Astrocyte (in vitro differentiated cells and primary cell): ENCODE measurements around the gene RNASE12. TPM values are rescaled to one million over a fixed set of nuclear protein-coding genes. Genes with fewer than 3 reads are reported as not detected.

Experiments used
- DNase-seq: peaks from one replicate; pipeline ENCODE4 v3.0.0-alpha.2; 2010; ENCODE audit warnings: low read depth
- FAIRE-seq: peaks from 2 replicates; lab custom pipeline; 2011; peaks lifted over from hg19 to GRCh38; lab: Jason Lieb, UNC
- H2AFZ ChIP-seq: 2 replicates; pipeline ENCODE4 v1.6.0; 2012; ENCODE audit warnings: low read depth, low read length, inconsistent platforms
- H3K27ac ChIP-seq: 2 replicates; pipeline ENCODE4 v1.5.1; 2011; ENCODE audit warnings: low read depth, low read length, inconsistent platforms
- H3K27me3 ChIP-seq: 2 replicates; pipeline ENCODE4 v1.6.0; 2011; ENCODE audit warnings: low read length, inconsistent platforms; ENCODE audit not compliant: insufficient read depth
- H3K36me3 ChIP-seq: 2 replicates; pipeline ENCODE4 v1.5.1; 2011; ENCODE audit warnings: low read length, inconsistent platforms; ENCODE audit not compliant: insufficient read depth
- H3K4me1 ChIP-seq: 2 replicates; pipeline ENCODE4 v1.5.1; 2011; ENCODE audit warnings: low read length, inconsistent platforms; ENCODE audit not compliant: insufficient read depth
- H3K4me2 ChIP-seq: 2 replicates; pipeline ENCODE4 v1.6.0; 2012; ENCODE audit warnings: low read length, inconsistent platforms
- H3K4me3 ChIP-seq: 2 replicates; pipeline ENCODE4 v1.5.1; 2011; ENCODE audit warnings: low read depth, mild to moderate bottlenecking, low read length, inconsistent platforms; ENCODE audit not compliant: insufficient read depth
- H3K79me2 ChIP-seq: 2 replicates; pipeline ENCODE4 v1.6.0; 2012; ENCODE audit warnings: mild to moderate bottlenecking, low read length, inconsistent platforms; ENCODE audit not compliant: insufficient read depth
- H3K9ac ChIP-seq: 2 replicates; pipeline ENCODE4 v1.6.0; 2012; ENCODE audit warnings: mild to moderate bottlenecking, low read length, inconsistent platforms
- H3K9me3 ChIP-seq: 2 replicates; pipeline ENCODE4 v1.5.1; 2012; ENCODE audit warnings: low read depth, mild to moderate bottlenecking, low read length, inconsistent platforms; ENCODE audit not compliant: insufficient read depth
- H4K20me1 ChIP-seq: 2 replicates; pipeline ENCODE4 v1.6.0; 2012; ENCODE audit warnings: low read length, inconsistent platforms; ENCODE audit not compliant: insufficient read depth
- H3K27ac Mint-ChIP-seq: one replicate; pipeline ENCODE4 v1.8.0; 2021; ENCODE audit warnings: mild to moderate bottlenecking, mixed read lengths; ENCODE audit not compliant: unreplicated experiment
- H3K27me3 Mint-ChIP-seq: one replicate; pipeline ENCODE4 v1.8.0; 2021; ENCODE audit warnings: low read depth, mixed read lengths; ENCODE audit not compliant: unreplicated experiment
- H3K36me3 Mint-ChIP-seq: one replicate; pipeline ENCODE4 v1.8.0; 2021; ENCODE audit warnings: low read depth, mixed read lengths; ENCODE audit not compliant: unreplicated experiment
- H3K4me1 Mint-ChIP-seq: one replicate; pipeline ENCODE4 v1.8.0; 2021; ENCODE audit warnings: low read depth, mixed read lengths; ENCODE audit not compliant: unreplicated experiment
- H3K4me3 Mint-ChIP-seq: one replicate; pipeline ENCODE4 v1.8.0; 2021; ENCODE audit warnings: mild to moderate bottlenecking, moderate library complexity, mixed read lengths; ENCODE audit not compliant: unreplicated experiment
- H3K9me3 Mint-ChIP-seq: one replicate; pipeline ENCODE4 v1.8.0; 2021; ENCODE audit warnings: mild to moderate bottlenecking, mixed read lengths; ENCODE audit not compliant: unreplicated experiment
- EZH2 ChIP-seq: IDR thresholded peaks from 2 replicates; pipeline ENCODE4 v1.6.1; 2012; ENCODE audit warnings: mild to moderate bottlenecking, low read length, inconsistent platforms; ENCODE audit not compliant: insufficient read depth
- total RNA-seq: library from RNA; stranded (reverse); gene quantifications from 2 replicates; pipeline ENCODE4 v1.2.1, GENCODE V29; 2021
- TF ChIP-seq, protein P1 (sequence below): IDR thresholded peaks from 2 replicates; pipeline ENCODE4 v1.5.1; 2011; ENCODE audit warnings: low read depth, mild to moderate bottlenecking, inconsistent platforms, low read length, moderate library complexity; ENCODE audit not compliant: insufficient read depth

Gene RNASE12
- total RNA-seq, 1 donor from 2014 or later, result not detected

DNA sequence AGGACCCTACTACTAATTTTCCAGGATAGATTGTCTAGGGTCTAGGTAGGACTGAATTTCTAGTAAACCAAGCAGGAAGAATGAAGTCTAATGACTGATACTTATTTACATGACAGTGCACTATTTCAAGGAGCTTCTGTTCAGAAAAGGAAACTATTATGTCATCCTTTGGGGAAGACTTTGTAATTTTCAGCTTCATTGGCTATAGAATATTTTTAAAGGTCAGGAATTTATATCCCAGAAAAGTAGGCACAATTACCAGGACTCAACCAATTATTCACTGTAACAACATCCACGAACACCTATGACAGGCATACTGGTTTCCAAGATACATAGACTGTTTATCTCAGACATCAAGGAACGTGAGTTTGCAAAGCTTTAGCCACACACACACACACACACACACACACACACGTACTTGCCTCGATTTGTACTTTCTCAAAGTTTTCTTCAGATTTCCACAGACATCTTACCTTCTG lies 27.1 kb upstream of the RNASE12 start:
- H3K36me3 ChIP-seq, result no peaks in the 10 kb centered on the region
- Mint-ChIP-seq H3K36me3 (no peaks in the 10 kb centered on the region), H3K4me1 (no peaks in the 10 kb centered on the region), H3K27me3 (peaks cover 2% of the 10 kb centered on the region), H3K27ac (no peak overlapping the region), H3K9me3 (no peaks in the 10 kb centered on the region), H3K4me3 (no peak overlapping the region)
- FAIRE-seq, result no peak
- TF ChIP-seq EZH2, result no peak
- TF ChIP-seq, protein P1, sequence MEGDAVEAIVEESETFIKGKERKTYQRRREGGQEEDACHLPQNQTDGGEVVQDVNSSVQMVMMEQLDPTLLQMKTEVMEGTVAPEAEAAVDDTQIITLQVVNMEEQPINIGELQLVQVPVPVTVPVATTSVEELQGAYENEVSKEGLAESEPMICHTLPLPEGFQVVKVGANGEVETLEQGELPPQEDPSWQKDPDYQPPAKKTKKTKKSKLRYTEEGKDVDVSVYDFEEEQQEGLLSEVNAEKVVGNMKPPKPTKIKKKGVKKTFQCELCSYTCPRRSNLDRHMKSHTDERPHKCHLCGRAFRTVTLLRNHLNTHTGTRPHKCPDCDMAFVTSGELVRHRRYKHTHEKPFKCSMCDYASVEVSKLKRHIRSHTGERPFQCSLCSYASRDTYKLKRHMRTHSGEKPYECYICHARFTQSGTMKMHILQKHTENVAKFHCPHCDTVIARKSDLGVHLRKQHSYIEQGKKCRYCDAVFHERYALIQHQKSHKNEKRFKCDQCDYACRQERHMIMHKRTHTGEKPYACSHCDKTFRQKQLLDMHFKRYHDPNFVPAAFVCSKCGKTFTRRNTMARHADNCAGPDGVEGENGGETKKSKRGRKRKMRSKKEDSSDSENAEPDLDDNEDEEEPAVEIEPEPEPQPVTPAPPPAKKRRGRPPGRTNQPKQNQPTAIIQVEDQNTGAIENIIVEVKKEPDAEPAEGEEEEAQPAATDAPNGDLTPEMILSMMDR, result no peak
- H3K4me3 ChIP-seq, result no peak overlapping the region
- H3K9me3 ChIP-seq, result no peaks in the 10 kb centered on the region
- peaks cover 2% of the 10 kb centered on the region for H3K27me3 ChIP-seq
- H3K79me2 ChIP-seq, result no peaks in the 10 kb centered on the region
- no peak overlapping the region for H3K4me2 ChIP-seq
- no peak for DNase-seq
- H3K4me1 ChIP-seq, result no peaks in the 10 kb centered on the region
- no peaks in the 10 kb centered on the region for H4K20me1 ChIP-seq
- no peak overlapping the region for H3K27ac ChIP-seq
- H3K9ac ChIP-seq, result no peak overlapping the region
- H2AFZ ChIP-seq, result no peak overlapping the region

- FAIRE-seq, result no peak
- Mint-ChIP-seq H3K27me3 (peaks cover 2% of the 10 kb centered on the region), H3K4me3 (no peak overlapping the region), H3K27ac (no peak overlapping the region), H3K4me1 (no peaks in the 10 kb centered on the region), H3K9me3 (no peaks in the 10 kb centered on the region), H3K36me3 (no peaks in the 10 kb centered on the region)
- TF ChIP-seq, protein P1, result no peak
- TF ChIP-seq EZH2, result no peak
- Histone ChIP-seq H2AFZ (no peak overlapping the region), H3K4me3 (no peak overlapping the region), H4K20me1 (peaks cover 6% of the 10 kb centered on the region), H3K4me1 (no peaks in the 10 kb centered on the region), H3K79me2 (no peaks in the 10 kb centered on the region), H3K27ac (no peak overlapping the region), H3K4me2 (no peak overlapping the region), H3K9me3 (no peaks in the 10 kb centered on the region), H3K36me3 (no peaks in the 10 kb centered on the region), H3K27me3 (no peaks in the 10 kb centered on the region), H3K9ac (no peak overlapping the region)
- no peak for DNase-seq
These were observed 26.2 kb upstream of the RNASE12 start for GRCh38 chr14:20617138-20618003.

DNA sequence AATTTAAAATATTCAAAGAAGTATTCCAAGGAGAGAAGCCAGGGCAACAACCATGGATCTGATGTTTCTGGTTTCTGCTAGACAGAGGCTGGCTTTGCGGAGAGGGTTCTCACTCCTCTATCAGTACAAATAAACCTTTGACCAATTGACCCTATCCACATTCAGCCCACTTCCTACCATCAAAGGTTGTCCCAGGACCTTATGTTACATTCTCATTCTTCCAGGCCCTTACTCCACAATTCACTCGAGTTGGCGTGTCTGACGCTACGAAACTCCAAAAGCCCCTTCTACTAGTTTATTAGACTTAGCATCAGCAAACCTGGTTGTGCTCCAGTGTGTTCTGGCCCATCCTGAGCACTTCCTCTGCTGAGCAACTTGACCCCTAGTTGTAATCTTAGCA lies 24.8 kb upstream of the RNASE12 start:
- Histone ChIP-seq H3K9me3 (no peaks in the 10 kb centered on the region), H3K36me3 (no peaks in the 10 kb centered on the region), H3K9ac (no peak overlapping the region), H3K27me3 (no peaks in the 10 kb centered on the region), H3K27ac (no peak overlapping the region), H2AFZ (no peak overlapping the region), H3K4me2 (no peak overlapping the region), H3K4me3 (no peak overlapping the region), H4K20me1 (peaks cover 6% of the 10 kb centered on the region), H3K79me2 (no peaks in the 10 kb centered on the region), H3K4me1 (no peaks in the 10 kb centered on the region)
- FAIRE-seq, result no peak
- Mint-ChIP-seq H3K4me1 (no peaks in the 10 kb centered on the region), H3K27me3 (no peaks in the 10 kb centered on the region), H3K4me3 (no peak overlapping the region), H3K27ac (no peak overlapping the region), H3K36me3 (no peaks in the 10 kb centered on the region), H3K9me3 (no peaks in the 10 kb centered on the region)
- TF ChIP-seq, protein P1, result no peak
- TF ChIP-seq EZH2, result no peak
- DNase-seq, result no peak
